Germinal center (tissue), 1 donor: ENCODE data around the gene TBX1.

ENCODE experiments used
- DNase-seq: peaks from one replicate; pipeline ENCODE4 v3.0.0; 2012; ENCODE audit warnings: mixed read lengths, low spot score

Gene TBX1

DNA sequence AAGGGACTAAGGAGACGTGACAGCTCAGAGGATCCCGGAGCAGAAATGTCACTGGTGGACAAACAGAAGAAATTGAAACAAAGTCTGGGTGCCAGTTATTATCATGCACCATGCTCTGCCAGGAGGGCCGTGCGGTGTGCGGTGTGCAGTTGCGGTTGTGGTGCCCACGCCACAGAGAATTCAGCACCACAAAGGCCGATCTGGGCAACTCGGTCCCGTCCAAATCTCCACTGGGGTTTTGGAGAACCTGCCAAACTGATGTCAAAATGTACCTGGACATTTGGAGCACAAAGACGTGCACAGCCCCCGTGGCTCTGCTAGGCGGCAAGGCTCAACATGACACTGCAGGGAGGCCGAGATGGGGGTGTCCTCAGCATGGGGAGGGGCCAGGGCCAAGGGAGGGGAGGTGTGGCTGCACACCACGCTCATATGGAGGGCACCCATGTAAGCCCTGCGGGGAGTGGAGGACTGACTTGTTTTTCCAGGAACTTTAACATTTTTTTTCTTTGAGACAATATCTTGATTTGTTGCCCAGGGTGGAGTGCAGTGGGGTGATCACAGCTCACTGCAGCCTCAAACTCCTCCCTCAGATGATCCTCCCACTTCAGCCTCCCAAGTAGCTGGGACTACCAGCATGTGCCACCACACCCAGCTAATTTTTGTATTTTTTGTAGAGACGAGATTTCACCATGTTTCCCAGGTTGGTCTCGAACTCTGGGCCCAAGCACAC, 54.7 kb downstream of the TBX1 start:
- DNase-seq = no peak

DNA sequence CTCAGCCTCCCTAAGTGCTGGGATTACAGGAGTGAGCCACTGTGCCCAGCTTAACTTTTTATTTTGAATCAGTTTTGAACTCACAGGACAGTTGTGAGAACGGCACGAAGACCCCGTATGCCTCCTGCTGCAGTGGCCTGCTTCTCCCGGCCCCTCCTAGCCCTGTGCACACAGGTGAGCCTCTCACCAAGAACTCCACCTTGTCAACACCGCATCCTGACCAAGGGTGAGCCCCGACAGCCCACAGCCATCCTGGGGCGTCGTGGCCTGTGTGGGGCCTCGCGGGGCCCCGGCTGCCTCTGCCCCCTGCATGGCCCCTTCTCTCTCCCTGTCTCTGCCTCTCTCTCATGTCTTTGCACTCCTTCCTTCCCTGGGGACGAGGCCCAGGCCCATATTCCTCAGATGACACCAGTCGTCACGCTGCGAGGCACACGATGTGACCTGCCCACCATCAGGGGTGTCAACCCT, 55.3 kb downstream of the TBX1 start:
- no peak for DNase-seq

DNA sequence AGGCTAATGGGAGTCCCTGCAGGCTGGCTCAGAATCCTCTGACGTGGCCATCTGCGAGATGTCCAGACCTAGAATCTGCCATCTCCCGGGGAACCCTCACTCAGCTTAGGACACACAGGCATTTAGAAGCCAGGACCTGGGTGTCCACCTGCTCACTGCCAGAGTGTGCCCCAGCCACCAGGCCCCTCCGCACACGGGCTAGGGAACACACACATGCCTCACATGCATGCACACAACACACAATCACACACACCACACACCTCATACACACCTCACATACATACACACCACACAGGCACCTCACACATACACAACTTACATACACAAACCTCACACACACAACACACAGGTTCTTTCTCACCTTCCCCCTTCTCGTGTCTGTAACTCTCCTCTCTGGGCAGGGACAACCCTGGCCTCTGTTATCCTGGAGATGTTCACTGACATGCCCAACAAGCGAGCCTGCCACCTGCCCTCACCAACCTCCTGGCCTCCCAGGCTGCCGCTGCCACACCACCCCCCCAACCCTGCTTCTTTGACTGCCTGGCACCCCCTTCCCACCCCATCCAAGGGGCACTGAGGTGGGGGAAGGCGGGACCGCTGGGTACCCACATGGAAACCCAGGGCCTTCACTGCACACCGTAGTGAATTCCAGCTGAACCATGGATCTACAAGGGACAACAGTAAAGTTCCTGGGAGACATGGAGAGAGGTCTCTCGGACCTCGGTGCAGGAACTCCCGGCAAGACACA, 56.0 kb downstream of the TBX1 start:
- DNase-seq = no peak
